ENCODE results near the gene GRPEL1. TPM values are rescaled to one million over a fixed set of nuclear protein-coding genes. Genes with fewer than 3 reads are reported as not detected.

Gene GRPEL1
- total and polyA plus RNA-seq, 2 experiments from 2014 or later: 27.4 to 112 TPM

DNA sequence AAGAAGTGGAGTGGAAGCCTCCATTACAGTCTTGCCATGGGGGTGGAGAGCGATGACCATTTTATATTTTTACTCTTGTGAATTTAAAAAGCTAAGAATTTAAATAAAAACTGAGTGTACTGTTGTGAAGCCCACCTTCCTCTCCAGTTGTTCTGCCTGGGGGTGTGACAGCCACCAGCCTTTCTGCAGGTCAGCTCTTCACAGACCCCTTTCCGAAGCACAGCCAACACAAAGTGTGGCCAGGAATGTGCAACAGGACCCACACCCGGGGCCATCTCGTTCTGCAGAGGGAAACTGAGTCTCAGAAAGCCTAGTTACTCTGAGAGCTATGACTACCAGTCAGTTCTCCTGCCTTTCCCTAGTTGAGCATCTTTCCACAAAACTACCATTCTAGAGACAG lies 1.4 kb downstream of the GRPEL1 start:
- DNase-seq (ENCODE audit: low spot score) (no peak), ATAC-seq (no peak)
- H3K4me3 ChIP-seq: peak overlapping the region; percentile 72
- no peak overlapping the region for H2AFZ ChIP-seq
- H3K27me3 Mint-ChIP-seq (ENCODE audit: insufficient read depth, low read depth, poor library complexity): peaks cover 17% of the 10 kb centered on the region
- H3K27ac Mint-ChIP-seq: no peak overlapping the region
- H3K9me3 Mint-ChIP-seq: no peaks in the 10 kb centered on the region
- peak overlapping the region; percentile 92 for H3K4me3 Mint-ChIP-seq
- no peaks in the 10 kb centered on the region for H3K9me2 ChIP-seq (ENCODE audit: insufficient read depth)
- H3K27me3 ChIP-seq (ENCODE audit: insufficient read depth): peaks cover 21% of the 10 kb centered on the region
- TF ChIP-seq EZH2phosphoT487 (IDR thresholded peaks at IDR 0.05; ENCODE audit: unreplicated experiment) (no peak), STAT1 (IDR thresholded peaks at IDR 0.05; ENCODE audit: unreplicated experiment) (no peak), ZNF331 (CRISPR knock-in tag; IDR thresholded peaks at IDR 0.05; ENCODE audit: low read depth) (no peak), CREB1 (CRISPR knock-in tag; IDR thresholded peaks at IDR 0.05; ENCODE audit: low read depth) (no peak), JUNB (IDR thresholded peaks at IDR 0.05; ENCODE audit: unreplicated experiment) (no peak), REST (IDR thresholded peaks at IDR 0.05; ENCODE audit: unreplicated experiment) (no peak), ZNF114 (CRISPR knock-in tag; IDR thresholded peaks at IDR 0.05) (no peak), POLR2AphosphoS5 (IDR thresholded peaks at IDR 0.05; ENCODE audit: low read depth) (no peak), CTCF (conservative IDR thresholded peaks at IDR 0.05; ENCODE audit: low read depth in 2 of 2) (no peak), NANOG (IDR thresholded peaks at IDR 0.05; ENCODE audit: borderline replicate concordance) (no peak)
- TF ChIP-seq, protein P1, sequence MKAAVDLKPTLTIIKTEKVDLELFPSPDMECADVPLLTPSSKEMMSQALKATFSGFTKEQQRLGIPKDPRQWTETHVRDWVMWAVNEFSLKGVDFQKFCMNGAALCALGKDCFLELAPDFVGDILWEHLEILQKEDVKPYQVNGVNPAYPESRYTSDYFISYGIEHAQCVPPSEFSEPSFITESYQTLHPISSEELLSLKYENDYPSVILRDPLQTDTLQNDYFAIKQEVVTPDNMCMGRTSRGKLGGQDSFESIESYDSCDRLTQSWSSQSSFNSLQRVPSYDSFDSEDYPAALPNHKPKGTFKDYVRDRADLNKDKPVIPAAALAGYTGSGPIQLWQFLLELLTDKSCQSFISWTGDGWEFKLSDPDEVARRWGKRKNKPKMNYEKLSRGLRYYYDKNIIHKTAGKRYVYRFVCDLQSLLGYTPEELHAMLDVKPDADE (IDR thresholded peaks at IDR 0.05): no peak
- peak overlapping the region; percentile 92 for H3K4me2 ChIP-seq
- peaks cover 38% of the 10 kb centered on the region for H4K20me1 ChIP-seq (replicated peaks; ENCODE audit: insufficient read depth)
- H3K36me3 Mint-ChIP-seq (ENCODE audit: low read depth): peaks cover 39% of the 10 kb centered on the region
- no peak overlapping the region for H3K27ac ChIP-seq (ENCODE audit: low read depth)
- H3K4me1 Mint-ChIP-seq: peaks cover 20% of the 10 kb centered on the region
- H3K79me2 ChIP-seq (replicated peaks; ENCODE audit: insufficient read depth): peaks cover 46% of the 10 kb centered on the region
- H3F3A ChIP-seq (replicated peaks; ENCODE audit: low read depth): no peaks in the 10 kb centered on the region
- peaks cover 20% of the 10 kb centered on the region; the same call in 1 of the 2 replicates for H3K4me1 ChIP-seq (ENCODE audit: insufficient read depth)
- peaks cover 14% of the 10 kb centered on the region; the same call in 1 of the 2 replicates for H3K36me3 ChIP-seq (ENCODE audit: insufficient read depth)
